NCI-H2196 (cell line): Measurements from ENCODE around the gene SMYD3.
"Not testable (repeated sequence)": the region's sequence is repeated elsewhere in the genome, so short reads cannot be mapped to it uniquely, and the experiment has no call there.

Experiments
- DNase-seq: peaks from one replicate; lab custom pipeline; 2025; ENCODE audit not compliant: unreplicated experiment; lab: John Stamatoyannopoulos, UW

Gene SMYD3

DNA sequence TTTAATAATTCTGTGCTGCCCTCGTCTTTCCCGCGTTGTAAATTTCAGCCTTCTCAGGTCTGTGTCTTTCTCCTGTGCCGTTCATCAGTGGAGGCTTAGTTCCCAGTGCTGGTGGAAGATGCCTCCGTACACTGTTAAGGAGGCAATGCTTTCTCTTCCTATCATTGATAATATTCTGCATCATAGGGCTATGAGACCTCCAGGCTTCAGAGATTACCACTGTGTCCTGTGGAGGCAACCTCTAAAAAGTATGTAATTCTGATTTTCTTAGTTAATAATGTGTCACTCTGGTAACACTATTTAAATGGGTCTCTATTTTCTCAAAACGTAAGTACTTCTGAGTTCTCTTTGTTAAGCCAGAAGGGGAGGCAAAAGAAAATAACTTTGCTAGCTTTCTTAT is 538.3 kb downstream of the SMYD3 start:
- no peak for DNase-seq

GRCh38 chr1:245965398-245965797 is 541.7 kb downstream of the SMYD3 start:
- no peak for DNase-seq

DNA sequence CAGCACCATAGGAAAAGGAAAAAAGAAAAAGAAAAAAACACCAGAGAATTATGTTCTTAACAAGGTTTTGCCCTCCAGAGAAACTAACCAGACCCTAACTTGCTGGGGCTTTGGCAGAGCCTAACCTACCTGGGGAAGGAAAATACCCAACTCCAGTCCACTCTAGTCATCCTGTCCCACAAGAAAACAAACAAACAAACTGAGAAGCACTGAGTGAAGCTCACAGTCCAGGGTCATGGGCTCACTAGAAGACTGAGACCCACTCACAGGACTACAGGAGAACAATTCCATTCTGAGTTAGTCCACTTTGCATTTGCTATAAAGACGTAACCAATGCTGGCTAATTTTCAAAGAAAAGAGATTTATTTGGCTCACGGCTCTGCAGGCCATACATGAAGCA is 543.4 kb downstream of the SMYD3 start:
- no peak for DNase-seq

DNA sequence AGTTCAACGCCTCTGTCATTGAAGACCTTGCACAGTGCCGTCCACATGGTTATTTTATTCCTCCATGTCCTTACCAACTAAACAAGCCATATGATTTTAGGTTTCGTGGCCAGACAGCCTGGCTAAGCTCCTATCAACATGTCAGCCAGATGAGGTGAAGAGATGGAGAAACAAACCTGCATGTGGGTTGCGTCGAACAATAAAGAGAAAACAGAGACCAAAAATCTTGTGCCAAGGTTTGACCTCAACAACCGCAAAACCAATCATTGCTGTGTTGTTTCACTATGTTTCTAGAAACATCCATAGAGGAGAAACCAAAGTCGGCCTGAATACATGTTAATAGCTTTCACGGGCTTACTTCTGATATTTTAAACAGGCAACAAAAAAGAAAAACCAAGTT is 544.6 kb downstream of the SMYD3 start:
- no peak for DNase-seq

- no peak for DNase-seq
Measured at GRCh38 chr1:245961137-245961540, 545.9 kb downstream of the SMYD3 start.

- DNase-seq: no peak
Measured at GRCh38 chr1:245960171-245960570, 546.9 kb downstream of the SMYD3 start.

DNA sequence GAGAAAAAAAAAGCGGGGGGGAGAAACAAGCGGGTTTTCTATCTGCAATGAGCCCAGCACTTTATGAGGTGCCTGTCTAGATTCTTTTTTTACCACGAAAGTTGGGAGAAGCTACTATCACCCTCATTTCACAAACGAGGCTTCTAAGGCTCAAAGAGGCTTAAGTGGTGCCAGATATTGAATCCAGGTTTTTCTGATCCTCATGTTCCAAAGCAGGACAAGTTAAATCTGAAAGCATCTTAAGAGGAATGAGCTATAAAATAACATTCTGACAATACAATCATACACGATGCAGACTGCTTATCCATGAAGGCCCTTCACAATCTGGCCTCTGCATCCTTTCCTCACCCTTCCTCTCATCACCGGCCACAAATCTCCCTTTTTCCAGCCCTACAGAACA is 549.1 kb downstream of the SMYD3 start:
- DNase-seq: no peak

GRCh38 chr1:245957427-245957826 is 549.7 kb downstream of the SMYD3 start:
- no peak for DNase-seq

GRCh38 chr1:245956225-245956624 is 550.9 kb downstream of the SMYD3 start:
- no peak for DNase-seq

- DNase-seq: no peak
Measured at GRCh38 chr1:245953876-245954660, 553.0 kb downstream of the SMYD3 start.

- DNase-seq: no peak
Measured at GRCh38 chr1:245952383-245953026, 554.6 kb downstream of the SMYD3 start.

DNA sequence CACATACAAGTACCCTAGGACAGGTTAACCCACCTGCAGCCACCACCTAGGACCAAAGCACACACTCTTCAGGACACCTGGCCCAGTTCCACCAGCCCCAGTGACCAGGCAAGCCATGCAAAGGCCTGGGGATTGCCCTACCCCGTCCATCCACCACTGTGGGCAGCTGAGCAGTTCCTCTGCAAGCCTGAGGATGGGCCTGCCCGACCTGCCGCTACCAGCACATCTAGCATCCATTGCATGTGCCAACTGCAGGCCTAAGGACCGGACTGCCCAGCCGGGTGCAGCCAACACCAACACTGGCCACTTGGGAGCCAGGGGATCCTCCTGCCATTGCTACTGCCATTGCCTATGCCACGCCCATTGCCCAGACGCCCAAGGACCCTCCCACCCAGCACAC is 558.3 kb downstream of the SMYD3 start:
- DNase-seq: no peak

DNA sequence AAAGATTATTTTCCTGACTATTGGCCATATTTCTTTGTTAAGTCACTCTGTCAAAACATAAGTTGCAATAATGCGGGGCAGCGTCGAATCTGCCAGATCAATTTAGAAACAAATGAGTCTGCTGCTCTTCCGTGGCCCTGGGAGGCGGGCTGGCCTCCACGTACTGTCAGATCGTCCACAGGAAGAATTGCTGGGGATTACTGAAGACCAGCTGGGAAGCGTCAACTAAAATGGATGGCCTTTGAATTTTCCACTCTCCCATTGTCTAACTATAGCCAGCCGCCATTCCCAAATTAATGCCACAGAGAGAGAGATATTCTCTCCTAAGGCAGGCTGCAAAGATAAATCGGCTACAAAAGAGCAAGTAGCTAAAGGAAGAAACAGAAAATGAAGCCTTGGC is 560.2 kb downstream of the SMYD3 start:
- no peak for DNase-seq

GRCh38 chr1:245945136-245945535 is 561.9 kb downstream of the SMYD3 start:
- DNase-seq: not testable (repeated sequence)

DNA sequence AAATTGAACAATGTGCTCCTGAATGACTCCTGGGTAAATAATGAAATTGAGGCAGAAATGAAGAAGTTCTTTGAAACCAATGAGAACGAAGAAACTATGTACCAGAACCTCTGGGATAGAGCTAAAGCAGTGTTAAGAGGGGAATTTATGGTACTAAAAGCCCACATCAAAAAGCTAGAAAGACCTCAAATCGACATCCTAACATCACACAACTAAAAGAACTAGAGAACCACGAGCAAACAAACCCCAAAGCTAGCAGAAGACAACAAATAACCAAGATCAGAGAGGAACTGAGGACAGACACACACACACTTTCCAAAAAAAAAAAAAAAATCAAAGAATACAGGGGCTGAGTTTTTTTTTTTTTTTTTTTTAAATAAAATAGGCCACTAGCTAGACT is 564.2 kb downstream of the SMYD3 start:
- no peak for DNase-seq

- not testable (repeated sequence) for DNase-seq
Measured at GRCh38 chr1:245941771-245942170, 565.3 kb downstream of the SMYD3 start.

GRCh38 chr1:245939756-245940345 is 567.2 kb downstream of the SMYD3 start:
- DNase-seq: no peak

- DNase-seq: no peak
Measured at GRCh38 chr1:245938046-245938435, 569.0 kb downstream of the SMYD3 start.

DNA sequence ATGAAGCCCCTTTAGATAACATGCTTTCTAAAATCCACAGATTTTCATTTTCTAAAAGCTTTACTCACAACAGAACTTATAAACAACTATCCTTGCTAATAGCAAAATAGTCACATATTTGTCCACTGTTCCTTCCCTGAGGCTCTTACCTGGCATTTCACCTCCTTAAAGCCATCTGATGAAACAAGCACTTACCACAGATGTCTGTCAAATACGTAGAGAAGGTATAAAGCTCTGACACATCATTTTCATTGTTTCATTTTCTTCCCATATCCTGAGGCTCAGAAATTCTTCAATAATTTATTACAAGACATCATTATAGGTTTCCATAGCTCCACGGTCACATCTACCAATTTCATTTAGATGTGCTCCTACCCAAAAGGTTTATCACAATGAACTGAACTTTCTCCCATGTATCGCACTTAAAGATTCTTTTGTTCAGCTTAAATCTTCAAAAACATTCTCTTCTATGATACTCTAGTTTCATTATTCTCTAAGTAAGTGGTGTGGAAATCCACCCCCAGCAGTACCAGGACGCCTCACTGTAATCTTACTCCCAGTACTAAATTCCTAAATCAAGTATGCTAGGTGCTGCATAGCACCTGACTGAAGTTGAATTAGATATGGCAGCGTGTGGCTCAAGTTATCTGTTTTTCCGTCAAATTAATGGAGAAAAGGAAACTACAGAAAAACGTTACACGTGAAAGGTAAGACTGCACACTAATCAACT is 569.6 kb downstream of the SMYD3 start:
- no peak for DNase-seq

DNA sequence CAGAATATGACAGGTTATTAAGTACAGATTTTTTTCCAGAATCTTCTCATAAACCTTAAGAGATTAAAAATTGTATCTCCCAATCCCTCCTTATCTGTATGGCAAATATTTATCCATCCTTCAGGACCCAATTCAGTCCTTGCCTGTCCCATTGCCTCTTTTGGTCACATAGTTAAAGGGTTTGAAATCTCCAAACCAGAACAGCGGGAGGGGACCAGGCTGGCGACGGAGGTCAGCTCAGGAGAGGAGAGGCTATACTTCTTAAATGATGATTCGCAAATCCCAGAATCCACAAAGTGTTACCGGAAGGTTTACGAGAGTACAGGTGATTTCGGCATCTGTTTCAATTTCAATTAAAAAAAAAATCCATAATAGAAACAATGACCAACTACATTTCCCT is 572.7 kb downstream of the SMYD3 start:
- no peak for DNase-seq

DNA sequence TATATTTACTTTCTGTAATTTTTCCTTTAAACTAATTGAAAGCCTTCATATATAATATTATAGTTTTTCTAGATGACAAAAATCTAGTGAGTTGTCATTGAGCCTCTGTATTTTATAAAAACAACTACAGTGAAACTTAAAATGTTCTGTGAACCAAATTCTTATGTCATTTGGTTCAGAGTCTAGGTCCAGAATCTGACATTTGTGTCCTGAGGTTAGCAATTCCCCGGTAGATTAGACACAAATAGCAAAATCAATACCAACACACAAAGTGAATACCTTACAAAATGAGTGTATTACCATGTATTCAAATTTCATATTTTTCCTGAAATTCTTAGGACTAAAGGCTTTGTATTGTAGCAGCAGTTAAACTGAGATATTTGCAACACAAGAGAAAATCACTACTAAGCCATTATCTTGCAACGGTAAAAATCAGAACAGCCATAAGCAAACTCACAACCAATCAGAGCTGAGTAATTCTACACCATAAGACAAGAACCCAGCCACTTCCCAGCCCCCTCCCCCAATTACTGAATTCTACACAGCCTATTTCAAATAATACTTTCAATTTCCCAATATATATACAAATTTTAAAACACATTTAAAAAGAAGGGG is 573.5 kb downstream of the SMYD3 start:
- no peak for DNase-seq
